HG03045 (cell line): ENCODE data around the gene DUS1L.

Experiments used
- ATAC-seq: cut with Tn5 transposase; IDR thresholded peaks from one replicate; pipeline ENCODE4 v1.9.1; 2021; ENCODE audit warnings: mild to moderate bottlenecking, moderate library complexity; ENCODE audit not compliant: unreplicated experiment

DUS1L gene

GRCh38 chr17:82056729-82057621 is 8.6 kb downstream of the DUS1L start:
- ATAC-seq = no peak

- ATAC-seq = no peak
These were observed 9.5 kb downstream of the DUS1L start for GRCh38 chr17:82055965-82056728.

GRCh38 chr17:82055023-82055964 is 10.3 kb downstream of the DUS1L start:
- no peak for ATAC-seq

GRCh38 chr17:82054351-82055022 is 11.1 kb downstream of the DUS1L start:
- ATAC-seq = no peak

GRCh38 chr17:82053556-82054263 is 11.9 kb downstream of the DUS1L start:
- no peak for ATAC-seq

- no peak for ATAC-seq
These were observed 12.5 kb downstream of the DUS1L start for GRCh38 chr17:82053130-82053529.

- ATAC-seq = no peak
These were observed 13.0 kb downstream of the DUS1L start for GRCh38 chr17:82052638-82053059.

- ATAC-seq = peak; percentile 56
These were observed 13.6 kb downstream of the DUS1L start, which contains the start of the genes GPS1 and RFNG for GRCh38 chr17:82051776-82052637. TSS of gene GPS1 (plus strand) at chr17:82051898. CDS start at chr17:82051932, 34 bp downstream. TSS of gene RFNG (minus strand) at chr17:82051811. CDS start at chr17:82051766, 45 bp downstream.

- ATAC-seq = no peak
These were observed 14.6 kb downstream of the DUS1L start for GRCh38 chr17:82050761-82051641.

GRCh38 chr17:82050152-82050760 is 15.3 kb downstream of the DUS1L start:
- no peak for ATAC-seq

- ATAC-seq = no peak
These were observed 16.1 kb downstream of the DUS1L start for GRCh38 chr17:82049521-82049971.

GRCh38 chr17:82049106-82049505 is 16.5 kb downstream of the DUS1L start:
- ATAC-seq = no peak

- ATAC-seq = no peak
These were observed 17.0 kb downstream of the DUS1L start for GRCh38 chr17:82048571-82048971.

- no peak for ATAC-seq
These were observed 17.6 kb downstream of the DUS1L start for GRCh38 chr17:82047914-82048570.

- no peak for ATAC-seq
These were observed 18.2 kb downstream of the DUS1L start for GRCh38 chr17:82047379-82047778.

- no peak for ATAC-seq
These were observed 18.7 kb downstream of the DUS1L start for GRCh38 chr17:82046903-82047302.
